Measurements from ENCODE around the gene SHANK2.

Gene SHANK2

DNA sequence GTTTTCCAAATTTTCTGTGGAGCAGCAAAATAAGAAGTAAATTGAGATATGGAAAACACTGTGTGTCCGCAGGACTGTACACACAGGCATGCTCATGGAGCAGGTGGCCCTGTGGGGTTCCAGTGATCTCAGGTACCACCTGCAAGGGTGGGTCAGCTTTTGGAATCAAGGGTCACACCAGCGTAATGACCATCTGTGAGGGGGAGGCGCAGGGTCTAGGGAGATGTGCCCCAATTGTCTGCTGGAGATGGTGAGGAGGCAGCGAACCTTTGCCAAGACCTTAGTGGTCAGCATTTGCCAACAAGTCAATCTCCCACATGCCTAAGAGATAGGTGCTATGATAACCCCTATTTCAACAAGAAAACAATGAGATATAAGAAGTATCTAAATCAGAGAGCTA is 49.4 kb downstream of the SHANK2 start:
- Histone ChIP-seq H3K27ac (ENCODE audit: low read length) (no peak overlapping the region), H4K20me1 (ENCODE audit: insufficient read depth, low read length) (no peaks in the 10 kb centered on the region), H3K9me3 (ENCODE audit: insufficient read depth, low read length, severe bottlenecking) (no peaks in the 10 kb centered on the region), H3K4me3 (ENCODE audit: low read depth in 1 of 2, low read length in 2 of 2) (no peak overlapping the region), H3K4me2 (ENCODE audit: insufficient read depth, low read length) (no peak overlapping the region), H3K79me2 (ENCODE audit: insufficient read depth, low read length) (no peaks in the 10 kb centered on the region), H3K36me3 (ENCODE audit: insufficient read depth, low read length) (no peaks in the 10 kb centered on the region), H3K4me1 (ENCODE audit: insufficient read depth, low read length) (no peaks in the 10 kb centered on the region), H3K27me3 (ENCODE audit: insufficient read depth, low read length, poor library complexity) (no peaks in the 10 kb centered on the region), H3K9ac (ENCODE audit: low read depth, low read length) (no peak overlapping the region), H2AFZ (ENCODE audit: low read depth, low read length) (no peak overlapping the region)
- ATAC-seq (ENCODE audit: insufficient read depth, low read depth) (no peak), DNase-seq (no peak)
- TF ChIP-seq EZH2 (IDR thresholded peaks at IDR 0.05; ENCODE audit: borderline replicate concordance, low read depth, low read length, severe bottlenecking), result no peak
- TF ChIP-seq, protein P1, sequence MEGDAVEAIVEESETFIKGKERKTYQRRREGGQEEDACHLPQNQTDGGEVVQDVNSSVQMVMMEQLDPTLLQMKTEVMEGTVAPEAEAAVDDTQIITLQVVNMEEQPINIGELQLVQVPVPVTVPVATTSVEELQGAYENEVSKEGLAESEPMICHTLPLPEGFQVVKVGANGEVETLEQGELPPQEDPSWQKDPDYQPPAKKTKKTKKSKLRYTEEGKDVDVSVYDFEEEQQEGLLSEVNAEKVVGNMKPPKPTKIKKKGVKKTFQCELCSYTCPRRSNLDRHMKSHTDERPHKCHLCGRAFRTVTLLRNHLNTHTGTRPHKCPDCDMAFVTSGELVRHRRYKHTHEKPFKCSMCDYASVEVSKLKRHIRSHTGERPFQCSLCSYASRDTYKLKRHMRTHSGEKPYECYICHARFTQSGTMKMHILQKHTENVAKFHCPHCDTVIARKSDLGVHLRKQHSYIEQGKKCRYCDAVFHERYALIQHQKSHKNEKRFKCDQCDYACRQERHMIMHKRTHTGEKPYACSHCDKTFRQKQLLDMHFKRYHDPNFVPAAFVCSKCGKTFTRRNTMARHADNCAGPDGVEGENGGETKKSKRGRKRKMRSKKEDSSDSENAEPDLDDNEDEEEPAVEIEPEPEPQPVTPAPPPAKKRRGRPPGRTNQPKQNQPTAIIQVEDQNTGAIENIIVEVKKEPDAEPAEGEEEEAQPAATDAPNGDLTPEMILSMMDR (IDR thresholded peaks at IDR 0.05; ENCODE audit: borderline replicate concordance, extremely low read depth, low read length, poor library complexity, severe bottlenecking), result no peak

DNA sequence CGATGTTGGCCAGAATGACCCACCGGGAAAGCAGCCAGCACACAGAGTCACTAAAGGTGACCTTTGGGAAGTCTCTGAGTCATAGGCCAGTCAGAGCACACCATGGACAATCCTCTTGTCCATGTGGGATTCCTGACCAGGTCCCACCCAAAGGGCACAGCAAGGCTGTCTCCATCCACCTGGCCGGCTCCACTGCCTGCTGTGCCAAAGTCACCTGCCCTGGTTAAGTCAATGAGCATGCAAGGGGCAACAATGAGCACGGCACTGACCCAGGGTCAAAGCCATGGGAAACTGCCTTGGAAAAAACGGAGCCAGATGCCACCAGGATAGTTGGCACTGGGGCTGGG is 49.8 kb downstream of the SHANK2 start:
- H3K36me3 ChIP-seq (ENCODE audit: insufficient read depth, low read length), result no peaks in the 10 kb centered on the region
- H3K4me2 ChIP-seq (ENCODE audit: insufficient read depth, low read length), result no peak overlapping the region
- ATAC-seq (ENCODE audit: insufficient read depth, low read depth) (no peak), DNase-seq (no peak)
- no peaks in the 10 kb centered on the region for H4K20me1 ChIP-seq (ENCODE audit: insufficient read depth, low read length)
- H3K79me2 ChIP-seq (ENCODE audit: insufficient read depth, low read length), result no peaks in the 10 kb centered on the region
- TF ChIP-seq, protein P1 (IDR thresholded peaks at IDR 0.05; ENCODE audit: borderline replicate concordance, extremely low read depth, low read length, poor library complexity, severe bottlenecking), result no peak
- no peak for TF ChIP-seq EZH2 (IDR thresholded peaks at IDR 0.05; ENCODE audit: borderline replicate concordance, low read depth, low read length, severe bottlenecking)
- no peak overlapping the region for H3K9ac ChIP-seq (ENCODE audit: low read depth, low read length)
- H3K27me3 ChIP-seq (ENCODE audit: insufficient read depth, low read length, poor library complexity), result no peaks in the 10 kb centered on the region
- no peak overlapping the region for H2AFZ ChIP-seq (ENCODE audit: low read depth, low read length)
- H3K4me3 ChIP-seq (ENCODE audit: low read depth in 1 of 2, low read length in 2 of 2), result no peak overlapping the region
- H3K4me1 ChIP-seq (ENCODE audit: insufficient read depth, low read length), result no peaks in the 10 kb centered on the region
- H3K27ac ChIP-seq (ENCODE audit: low read length), result no peak overlapping the region
- no peaks in the 10 kb centered on the region for H3K9me3 ChIP-seq (ENCODE audit: insufficient read depth, low read length, severe bottlenecking)

Measured in DND-41 (cell line).